ENCODE measurements around the gene CNKSR3. TPM values are rescaled to one million over a fixed set of nuclear protein-coding genes. Genes with fewer than 3 reads are reported as not detected.

CNKSR3 gene
- total RNA-seq, 1 experiment from 2014 or later, result 3.9 TPM

DNA sequence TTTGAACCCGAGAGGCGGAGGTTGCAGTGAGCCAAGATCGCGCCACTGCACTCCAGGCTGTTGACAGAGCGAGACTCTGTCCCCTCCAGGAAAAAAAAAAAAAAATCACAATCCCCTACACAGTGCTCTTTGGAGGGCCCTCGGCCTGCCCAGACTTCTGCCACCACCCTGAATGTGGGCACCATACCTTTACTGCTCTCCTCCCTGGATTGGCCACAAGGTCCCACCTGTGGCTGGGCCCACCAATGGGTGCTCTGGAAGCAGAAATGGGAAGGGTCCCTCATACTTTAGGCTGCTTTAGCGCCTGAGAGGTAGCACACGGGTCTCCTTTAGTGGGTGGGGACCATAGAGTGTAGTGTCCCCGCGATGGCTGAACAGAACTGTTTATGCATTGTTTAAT, 103.6 kb downstream of the CNKSR3 start:
- Mint-ChIP-seq H3K9me3 (ENCODE audit: unreplicated experiment) (no peaks in the 10 kb centered on the region), H3K4me3 (ENCODE audit: unreplicated experiment) (no peak overlapping the region), H3K27ac (ENCODE audit: low read depth, unreplicated experiment) (peak overlapping the region; percentile 71), H3K4me1 (ENCODE audit: insufficient read depth, unreplicated experiment) (peaks cover 19% of the 10 kb centered on the region), H3K27me3 (ENCODE audit: insufficient read depth, unreplicated experiment) (no peaks in the 10 kb centered on the region), H3K36me3 (ENCODE audit: insufficient read depth, unreplicated experiment) (peaks cover 8% of the 10 kb centered on the region)
- intact Hi-C loops (cut with micrococcal nuclease), result no loop called here
- no TSS peak for BruUV-seq (replicated peaks)
- POLR2A ChIA-PET, result no interaction called here
- no peak for DNase-seq (ENCODE audit: unreplicated experiment)
- CTCF ChIA-PET, result no interaction called here
- TF ChIP-seq, protein P1, sequence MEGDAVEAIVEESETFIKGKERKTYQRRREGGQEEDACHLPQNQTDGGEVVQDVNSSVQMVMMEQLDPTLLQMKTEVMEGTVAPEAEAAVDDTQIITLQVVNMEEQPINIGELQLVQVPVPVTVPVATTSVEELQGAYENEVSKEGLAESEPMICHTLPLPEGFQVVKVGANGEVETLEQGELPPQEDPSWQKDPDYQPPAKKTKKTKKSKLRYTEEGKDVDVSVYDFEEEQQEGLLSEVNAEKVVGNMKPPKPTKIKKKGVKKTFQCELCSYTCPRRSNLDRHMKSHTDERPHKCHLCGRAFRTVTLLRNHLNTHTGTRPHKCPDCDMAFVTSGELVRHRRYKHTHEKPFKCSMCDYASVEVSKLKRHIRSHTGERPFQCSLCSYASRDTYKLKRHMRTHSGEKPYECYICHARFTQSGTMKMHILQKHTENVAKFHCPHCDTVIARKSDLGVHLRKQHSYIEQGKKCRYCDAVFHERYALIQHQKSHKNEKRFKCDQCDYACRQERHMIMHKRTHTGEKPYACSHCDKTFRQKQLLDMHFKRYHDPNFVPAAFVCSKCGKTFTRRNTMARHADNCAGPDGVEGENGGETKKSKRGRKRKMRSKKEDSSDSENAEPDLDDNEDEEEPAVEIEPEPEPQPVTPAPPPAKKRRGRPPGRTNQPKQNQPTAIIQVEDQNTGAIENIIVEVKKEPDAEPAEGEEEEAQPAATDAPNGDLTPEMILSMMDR (IDR thresholded peaks at IDR 0.05; ENCODE audit: unreplicated experiment), result no peak

- no peak overlapping the region for H3K4me3 Mint-ChIP-seq (ENCODE audit: unreplicated experiment)
- H3K9me3 Mint-ChIP-seq (ENCODE audit: unreplicated experiment), result no peaks in the 10 kb centered on the region
- intact Hi-C loops (cut with micrococcal nuclease), result no loop called here
- CTCF ChIA-PET, result interaction anchor here (0.8 kb wide), 1 partner anchor 252 kb away, joined by 3 read pairs; no protein-coding TSS in a partner anchor
- peaks cover 8% of the 10 kb centered on the region for H3K36me3 Mint-ChIP-seq (ENCODE audit: insufficient read depth, unreplicated experiment)
- TF ChIP-seq, protein P1 (IDR thresholded peaks at IDR 0.05; ENCODE audit: unreplicated experiment), result no peak
- H3K27ac Mint-ChIP-seq (ENCODE audit: low read depth, unreplicated experiment), result no peak overlapping the region
- DNase-seq (ENCODE audit: unreplicated experiment), result no peak
- H3K4me1 Mint-ChIP-seq (ENCODE audit: insufficient read depth, unreplicated experiment), result peaks cover 19% of the 10 kb centered on the region
- POLR2A ChIA-PET, result no interaction called here
- no peaks in the 10 kb centered on the region for H3K27me3 Mint-ChIP-seq (ENCODE audit: insufficient read depth, unreplicated experiment)
- no TSS peak for BruUV-seq (replicated peaks)
Observed at GRCh38 chr6:154406301-154406700, 104.2 kb downstream of the CNKSR3 start.

DNA sequence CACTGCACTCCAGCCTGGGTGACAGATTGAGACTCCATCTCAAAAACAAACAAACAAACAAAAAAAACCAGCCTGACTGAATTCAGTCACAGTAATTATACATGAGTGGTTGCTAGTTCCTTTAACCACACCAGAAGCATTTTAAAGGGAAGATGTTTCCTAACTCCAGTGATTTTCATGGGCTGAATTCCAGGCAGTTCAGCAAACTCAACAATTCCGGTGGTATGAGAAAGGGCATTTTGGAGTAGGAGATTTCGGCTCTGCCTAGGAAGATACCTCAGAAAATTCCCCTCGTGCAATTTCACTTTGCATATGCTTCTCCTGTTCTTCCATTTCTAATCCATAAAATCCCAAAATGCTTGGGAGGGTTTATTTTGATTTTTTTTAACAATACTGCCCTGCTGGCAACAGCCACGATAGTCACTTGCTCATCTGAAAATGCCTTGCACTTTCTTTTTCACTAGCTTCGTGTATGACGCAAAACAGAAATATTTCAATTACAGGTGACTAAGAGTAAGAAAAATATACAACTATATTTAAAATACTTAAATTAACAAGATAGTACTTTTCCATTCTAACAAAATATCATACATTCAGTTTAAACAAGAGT, 105.6 kb downstream of the CNKSR3 start:
- Mint-ChIP-seq H3K4me3 (ENCODE audit: unreplicated experiment) (peak overlapping the region; percentile 56), H3K9me3 (ENCODE audit: unreplicated experiment) (no peaks in the 10 kb centered on the region), H3K27me3 (ENCODE audit: insufficient read depth, unreplicated experiment) (no peaks in the 10 kb centered on the region), H3K27ac (ENCODE audit: low read depth, unreplicated experiment) (peak overlapping the region; percentile 67), H3K4me1 (ENCODE audit: insufficient read depth, unreplicated experiment) (peaks cover 6% of the 10 kb centered on the region), H3K36me3 (ENCODE audit: insufficient read depth, unreplicated experiment) (peaks cover 8% of the 10 kb centered on the region)
- peak; percentile 56 for DNase-seq (ENCODE audit: unreplicated experiment)
- ChIA-PET POLR2A (no interaction called here), CTCF (no interaction called here)
- intact Hi-C loops (cut with micrococcal nuclease), result no loop called here
- TF ChIP-seq, protein P1 (IDR thresholded peaks at IDR 0.05; ENCODE audit: unreplicated experiment), result no peak
- BruUV-seq (replicated peaks), result no TSS peak

DNA sequence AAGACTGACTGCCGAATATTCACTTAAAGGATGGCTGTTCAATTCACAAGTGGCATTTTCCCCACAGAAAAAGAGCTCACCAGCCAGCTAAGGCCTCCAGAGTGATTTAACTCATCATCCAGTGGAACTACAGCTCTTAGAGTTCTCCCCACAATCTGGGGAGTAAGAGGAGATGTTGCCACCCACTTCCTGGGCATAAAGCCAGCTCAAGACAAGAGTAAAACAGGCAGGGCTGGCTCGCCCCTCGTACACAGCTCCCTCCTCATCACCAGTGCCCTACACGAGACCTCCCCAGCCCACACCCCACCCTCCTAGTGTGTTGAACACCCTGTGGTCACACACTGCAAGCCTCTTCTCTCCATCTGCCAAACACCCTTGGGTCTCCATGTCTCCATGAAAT, 106.7 kb downstream of the CNKSR3 start:
- POLR2A ChIA-PET, result no interaction called here
- BruUV-seq (replicated peaks), result no TSS peak

More for the DNA sequence above, 106.7 kb downstream of the CNKSR3 start:
- Mint-ChIP-seq H3K27me3 (ENCODE audit: insufficient read depth, unreplicated experiment) (no peaks in the 10 kb centered on the region), H3K36me3 (ENCODE audit: insufficient read depth, unreplicated experiment) (peaks cover 8% of the 10 kb centered on the region), H3K27ac (ENCODE audit: low read depth, unreplicated experiment) (no peak overlapping the region), H3K4me3 (ENCODE audit: unreplicated experiment) (no peak overlapping the region), H3K4me1 (ENCODE audit: insufficient read depth, unreplicated experiment) (peaks cover 6% of the 10 kb centered on the region), H3K9me3 (ENCODE audit: unreplicated experiment) (no peaks in the 10 kb centered on the region)
- TF ChIP-seq, protein P1 (IDR thresholded peaks at IDR 0.05; ENCODE audit: unreplicated experiment), result no peak
- intact Hi-C loops (cut with micrococcal nuclease), result no loop called here
- DNase-seq (ENCODE audit: unreplicated experiment), result peak; percentile 71
- CTCF ChIA-PET, result no interaction called here

Data from MCF 10A (cell line).